ENCODE results near the gene LRCH1.

DNA sequence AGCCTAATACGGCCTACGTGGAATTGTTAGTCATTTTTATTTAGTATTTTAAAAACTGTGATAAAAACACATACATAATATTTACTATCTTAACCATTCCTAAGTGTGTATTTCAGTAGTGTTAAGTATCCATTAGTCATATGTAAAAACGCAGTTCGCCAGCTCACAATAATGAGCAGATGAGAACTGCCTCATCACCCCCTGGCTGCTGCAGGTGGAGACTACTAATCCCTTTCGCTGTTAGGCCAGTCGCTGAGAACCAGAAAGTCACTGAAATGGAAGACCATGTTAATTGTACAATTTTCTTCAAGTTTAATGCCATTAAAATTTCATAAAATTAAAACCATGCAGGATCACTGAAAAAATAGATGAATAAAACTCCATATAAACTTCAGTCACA, 242.4 kb downstream of the LRCH1 start:
- TF ChIP-seq POLR2A (IDR thresholded peaks at IDR 0.05) (no peak), POLR2AphosphoS5 (IDR thresholded peaks at IDR 0.05) (no peak)

Measured in transverse colon (tissue), 3 donors.